SK-N-SH (cell line): Measurements from ENCODE around the gene TFDP3. TPM values are rescaled to one million over a fixed set of nuclear protein-coding genes. Genes with fewer than 3 reads are reported as not detected.

Experiments used
- CTCF ChIA-PET: fragments of 300-600, 350-600 bp; formaldehyde crosslinking; extraction: SDS; loops from one replicate; lab custom pipeline; 2021; lab: Yijun Ruan, JAX
- POLR2A ChIA-PET: fragments of 350-600 bp; sonication (Branson Sonifier 250); formaldehyde crosslinking; extraction: SDS; loops from one replicate; lab custom pipeline; 2020; ENCODE audit warnings: antibody characterized with exemption, inconsistent platforms; lab: Yijun Ruan, JAX
- DNase-seq: peaks from one replicate; pipeline ENCODE4 v3.0.0; 2012
- H2AFZ ChIP-seq: fragments of 200-600 bp; sonication (generic); 2 replicates; pipeline ENCODE4 v1.8.1; 2016; ENCODE audit warnings: antibody characterized with exemption, mild to moderate bottlenecking, low read depth
- H3F3A ChIP-seq: fragments of 200-600 bp; sonication (generic); replicated peaks from 2 replicates; pipeline ENCODE3; 2016; ENCODE audit warnings: antibody characterized with exemption, mild to moderate bottlenecking; ENCODE audit not compliant: insufficient read depth
- H3K27ac ChIP-seq, 2 experiments: fragments of 200-500 bp in 1 of 2; fragments of 200-600 bp in 1 of 2; sonication (Bioruptor generic) in 1 of 2; sonication (generic), shearing (Covaris generic) in 1 of 2; 2 replicates each; pipeline versions ENCODE4 v1.5.1 to v1.6.1; 2014 to 2016; ENCODE audit warnings: low read depth in 2 of 2, inconsistent platforms in 1 of 2, low read length in 1 of 2, mild to moderate bottlenecking in 1 of 2, mixed read lengths in 1 of 2
- H3K27me3 ChIP-seq: fragments of 200-600 bp; sonication (generic), shearing (Covaris generic); 2 replicates; pipeline ENCODE4 v1.6.1; 2016; ENCODE audit warnings: mixed run types; ENCODE audit not compliant: insufficient read depth
- H3K36me3 ChIP-seq, 2 experiments: fragments of 200-500 bp in 1 of 2; fragments of 200-600 bp in 1 of 2; sonication (Bioruptor generic) in 1 of 2; sonication (generic) in 1 of 2; replicated peaks in 1 of 2; 2 replicates each; pipeline versions ENCODE3 to v1.5.1; 2014 to 2016; ENCODE audit warnings: low read length in 1 of 2, mild to moderate bottlenecking in 1 of 2; ENCODE audit not compliant: insufficient read depth in 2 of 2, control insufficient read depth in 1 of 2
- H3K4me1 ChIP-seq, 2 experiments: fragments of 200-500 bp in 1 of 2; fragments of 200-600 bp in 1 of 2; sonication (Bioruptor generic) in 1 of 2; sonication (generic), shearing (Covaris generic) in 1 of 2; 2 replicates each; pipeline versions ENCODE4 v1.5.1 to v1.6.1; 2014 to 2016; ENCODE audit warnings: low read depth in 1 of 2, low read length in 1 of 2, mixed run types in 1 of 2; ENCODE audit not compliant: insufficient read depth in 2 of 2, control insufficient read depth in 1 of 2
- H3K4me2 ChIP-seq: fragments of 200-600 bp; sonication (generic), shearing (Covaris generic); 2 replicates; pipeline ENCODE4 v1.6.1; 2017; ENCODE audit warnings: mixed run types
- H3K4me3 ChIP-seq, 2 experiments: fragments of 200-500 bp in 1 of 2; fragments of 200-600 bp in 1 of 2; sonication (Bioruptor generic) in 1 of 2; sonication (generic), shearing (Covaris generic) in 1 of 2; 2 replicates each; pipeline versions ENCODE4 v1.5.1 to v1.8.1; 2014 to 2016; ENCODE audit warnings: low read depth in 2 of 2, inconsistent platforms in 1 of 2, low read length in 1 of 2, mild to moderate bottlenecking in 1 of 2, mixed read lengths in 1 of 2, moderate library complexity in 1 of 2
- H3K79me2 ChIP-seq: fragments of 200-600 bp; sonication (generic); 2 replicates; pipeline ENCODE4 v1.8.1; 2017; ENCODE audit warnings: mild to moderate bottlenecking; ENCODE audit not compliant: insufficient read depth
- H3K9ac ChIP-seq: fragments of 200-600 bp; sonication (generic); 2 replicates; pipeline ENCODE4 v1.6.1; 2017; ENCODE audit warnings: mixed run types
- H3K9me2 ChIP-seq: fragments of 200-600 bp; sonication (generic); 2 replicates; pipeline ENCODE4 v1.6.1; 2017; ENCODE audit warnings: mixed run types
- H3K9me3 ChIP-seq: fragments of 200-600 bp; sonication (generic); 2 replicates; pipeline ENCODE4 v1.6.1; 2017; ENCODE audit warnings: mixed run types, mild to moderate bottlenecking, moderate library complexity
- H4K20me1 ChIP-seq: fragments of 200-600 bp; sonication (generic); 2 replicates; pipeline ENCODE4 v1.6.1; 2017; ENCODE audit warnings: mild to moderate bottlenecking, mixed run types; ENCODE audit not compliant: insufficient read depth
- CHD2 ChIP-seq: fragments of 150-350 bp; IDR thresholded peaks from 2 replicates; pipeline ENCODE4 v1.6.1; 2018; ENCODE audit warnings: low read length; ENCODE audit not compliant: partially characterized antibody
- CTCF ChIP-seq: fragments of 200-600 bp; sonication (generic); IDR thresholded peaks from 2 replicates; pipeline ENCODE4 v1.6.1; 2017; ENCODE audit warnings: antibody characterized with exemption, mild to moderate bottlenecking, moderate library complexity
- FOSL2 ChIP-seq: IDR thresholded peaks from 2 replicates; pipeline ENCODE4 v1.4.0; 2012; ENCODE audit warnings: low read depth, mild to moderate bottlenecking, moderate library complexity, borderline replicate concordance
- GABPA ChIP-seq: IDR thresholded peaks from 2 replicates; pipeline ENCODE4 v1.4.0; 2012; ENCODE audit warnings: low read depth, mild to moderate bottlenecking
- GATA2 ChIP-seq: sonication (generic); formaldehyde crosslinking; IDR thresholded peaks from 2 replicates; pipeline ENCODE4 v1.5.0; 2020; ENCODE audit warnings: mild to moderate bottlenecking, missing genetic modification reagents
- MXI1 ChIP-seq: IDR thresholded peaks from 2 replicates; pipeline ENCODE4 v1.6.1; 2012; ENCODE audit warnings: mild to moderate bottlenecking, low read depth, low read length, improper control_type of control experiment
- PBX3 ChIP-seq: IDR thresholded peaks from 2 replicates; pipeline ENCODE4; 2012
- REST ChIP-seq: IDR thresholded peaks from 2 replicates; pipeline ENCODE4 v1.6.1; 2012; ENCODE audit warnings: mild to moderate bottlenecking, low read depth, low read length, moderate library complexity
- RFX5 ChIP-seq: IDR thresholded peaks from 2 replicates; pipeline ENCODE4 v1.6.1; 2012; ENCODE audit warnings: mild to moderate bottlenecking, improper control_type of control experiment, low read length
- RXRA ChIP-seq: IDR thresholded peaks from 2 replicates; pipeline ENCODE4 v1.4.0; 2012; ENCODE audit warnings: low read depth, mild to moderate bottlenecking, borderline replicate concordance
- SIN3A ChIP-seq: IDR thresholded peaks from 2 replicates; pipeline ENCODE4 v1.6.1; 2012; ENCODE audit warnings: low read depth, mild to moderate bottlenecking, low read length, moderate library complexity, borderline replicate concordance
- SMC3 ChIP-seq: IDR thresholded peaks from 2 replicates; pipeline ENCODE4 v1.6.1; 2012; ENCODE audit warnings: low read depth, low read length, improper control_type of control experiment
- TAF1 ChIP-seq: IDR thresholded peaks from 2 replicates; pipeline ENCODE4 v1.6.1; 2012; ENCODE audit warnings: low read depth, mild to moderate bottlenecking, low read length, moderate library complexity, borderline replicate concordance
- TCF12 ChIP-seq: IDR thresholded peaks from 2 replicates; pipeline ENCODE4 v1.4.0; 2012
- USF1 ChIP-seq: IDR thresholded peaks from 2 replicates; pipeline ENCODE4 v1.4.0; 2012; ENCODE audit warnings: low read depth, borderline replicate concordance
- USF2 ChIP-seq: fragments of 150-350 bp; IDR thresholded peaks from 2 replicates; pipeline ENCODE4 v1.6.1; 2017; ENCODE audit warnings: antibody characterized with exemption, low read length, low read depth, borderline replicate concordance
- YY1 ChIP-seq: IDR thresholded peaks from 2 replicates; pipeline ENCODE4 v1.4.0; 2012; ENCODE audit warnings: low read depth, mild to moderate bottlenecking
- ZBTB33 ChIP-seq: IDR thresholded peaks from 2 replicates; pipeline ENCODE4 v1.4.0; 2012; ENCODE audit warnings: low read depth, borderline replicate concordance
- WGBS: methylation state at CpG from one replicate; pipeline ENCODE4 v1.1.6; 2017; ENCODE audit warnings: low lambda C conversion rate; 5-methylcytosine and 5-hydroxymethylcytosine counted together
- polyA plus RNA-seq, 3 experiments: library from polyadenylated mRNA; depleted of rRNA; stranded (reverse); fragments of >200 nt; gene quantifications; 2 replicates each; pipeline ENCODE4 v1.2.3, GENCODE V29; 2012

Gene TFDP3
- polyA plus RNA-seq, 1 of the 3 experiments (the other 2 are of a cell fraction) = not detected

- ChIA-PET CTCF (interaction anchor here (1.5 kb wide), 1 partner anchor 63 kb away, joined by 3 read pairs; no protein-coding TSS in a partner anchor), POLR2A (no interaction called here)
- Histone ChIP-seq H3K9me3 (no peaks in the 10 kb centered on the region), H3K4me2 (no peak overlapping the region), H3K9ac (no peak overlapping the region), H3K4me3 (no peak overlapping the region), H3K4me1 (no peaks in the 10 kb centered on the region), H3F3A (no peaks in the 10 kb centered on the region), H3K36me3 (no peaks in the 10 kb centered on the region), H4K20me1 (no peaks in the 10 kb centered on the region), H2AFZ (no peak overlapping the region), H3K27ac (no peak overlapping the region), H3K27me3 (no peaks in the 10 kb centered on the region), H3K9me2 (no peaks in the 10 kb centered on the region), H3K79me2 (no peaks in the 10 kb centered on the region)
- 8% methylated on average over 2 of the region's 2 CpGs for WGBS
- DNase-seq = no peak
- no peak for TF ChIP-seq GABPA
- no peak for TF ChIP-seq YY1
- no peak for TF ChIP-seq USF1
- TF ChIP-seq FOSL2 = no peak
- no peak for TF ChIP-seq CHD2
- TF ChIP-seq SMC3 = no peak
- no peak for TF ChIP-seq MXI1
- no peak for TF ChIP-seq GATA2
Measured at GRCh38 chrX:133185938-133186337, 32.2 kb downstream of the TFDP3 start.

GRCh38 chrX:133185119-133185518, 33.0 kb downstream of the TFDP3 start:
- Histone ChIP-seq H4K20me1 (no peaks in the 10 kb centered on the region), H3F3A (no peaks in the 10 kb centered on the region), H3K79me2 (no peaks in the 10 kb centered on the region), H2AFZ (no peak overlapping the region), H3K36me3 (no peaks in the 10 kb centered on the region), H3K9me3 (no peaks in the 10 kb centered on the region), H3K4me1 (no peaks in the 10 kb centered on the region), H3K27me3 (no peaks in the 10 kb centered on the region; the same call in 1 of the 2 replicates), H3K27ac (no peak overlapping the region), H3K4me2 (no peak overlapping the region), H3K4me3 (no peak overlapping the region), H3K9me2 (no peaks in the 10 kb centered on the region), H3K9ac (no peak overlapping the region)
- WGBS = 21% methylated on average over 4 of the region's 4 CpGs
- ChIA-PET POLR2A (no interaction called here), CTCF (interaction anchor here (1.5 kb wide), 1 partner anchor 64 kb away, joined by 3 read pairs; no protein-coding TSS in a partner anchor)
- DNase-seq = no peak
- TF ChIP-seq CTCF = no peak
- no peak for TF ChIP-seq PBX3
- TF ChIP-seq TCF12 = no peak
- TF ChIP-seq SIN3A = no peak
- TF ChIP-seq ZBTB33 = no peak
- TF ChIP-seq REST = no peak
- TF ChIP-seq TAF1 = no peak
- no peak for TF ChIP-seq USF2
- no peak for TF ChIP-seq CHD2
- TF ChIP-seq RXRA = no peak
- no peak for TF ChIP-seq RFX5
